ENCODE results near the gene EFNA2. TPM values are rescaled to one million over a fixed set of nuclear protein-coding genes. Genes with fewer than 3 reads are reported as not detected.

The EFNA2 gene
- total and polyA plus RNA-seq, 9 donors, result 0.42 to 4.5 (median 2.3) TPM

GRCh38 chr19:1260749-1261537, 24.7 kb upstream of the EFNA2 start:
- H3K4me3 ChIP-seq (ENCODE audit: low read length), result peak overlapping the region; percentile 72
- peaks cover 77% of the 10 kb centered on the region for H3K4me1 ChIP-seq (ENCODE audit: control insufficient read depth, insufficient read depth, low read length)
- no peaks in the 10 kb centered on the region for H3K27me3 ChIP-seq (ENCODE audit: control insufficient read depth, insufficient read depth, low read length)
- peak; percentile 98 for DNase-seq
- peak overlapping the region; percentile 90 for H3K27ac ChIP-seq (ENCODE audit: low read length)
- no peaks in the 10 kb centered on the region for H3K9me3 ChIP-seq (replicated peaks; ENCODE audit: control insufficient read depth, low read depth, low read length)
- under 1% methylated on average over 73 of the region's 83 CpGs for whole genome bisulfite sequencing (ENCODE audit: insufficient coverage)
- peaks cover 23% of the 10 kb centered on the region for H3K36me3 ChIP-seq (ENCODE audit: control insufficient read depth, insufficient read depth, low read length)

- Histone ChIP-seq H3K9me3 (replicated peaks; ENCODE audit: control insufficient read depth, low read depth, low read length) (no peaks in the 10 kb centered on the region), H3K27ac (ENCODE audit: low read length) (peak overlapping the region; percentile 88), H3K4me3 (ENCODE audit: low read length) (peak overlapping the region; percentile 72), H3K36me3 (ENCODE audit: control insufficient read depth, insufficient read depth, low read length) (peaks cover 21% of the 10 kb centered on the region), H3K4me1 (ENCODE audit: control insufficient read depth, insufficient read depth, low read length) (peaks cover 80% of the 10 kb centered on the region), H3K27me3 (ENCODE audit: control insufficient read depth, insufficient read depth, low read length) (no peaks in the 10 kb centered on the region)
- DNase-seq, result no peak
- 15% methylated on average over 14 of the region's 14 CpGs for WGBS (ENCODE audit: insufficient coverage)
These were observed 24.2 kb upstream of the EFNA2 start for GRCh38 chr19:1261538-1261797.

- Histone ChIP-seq H3K9me3 (replicated peaks; ENCODE audit: control insufficient read depth, low read depth, low read length) (no peaks in the 10 kb centered on the region), H3K27me3 (ENCODE audit: control insufficient read depth, insufficient read depth, low read length) (no peaks in the 10 kb centered on the region), H3K4me3 (ENCODE audit: low read length) (peak overlapping the region; percentile 72), H3K36me3 (ENCODE audit: control insufficient read depth, insufficient read depth, low read length) (peaks cover 16% of the 10 kb centered on the region), H3K4me1 (ENCODE audit: control insufficient read depth, insufficient read depth, low read length) (peaks cover 79% of the 10 kb centered on the region), H3K27ac (ENCODE audit: low read length) (peak overlapping the region; percentile 88)
- 39% methylated on average over 24 of the region's 28 CpGs for WGBS (ENCODE audit: insufficient coverage)
- DNase-seq, result peak; percentile 63
These were observed 23.7 kb upstream of the EFNA2 start for GRCh38 chr19:1261798-1262622.

- H3K27ac ChIP-seq (ENCODE audit: low read length), result peak overlapping the region; percentile 88
- no peak overlapping the region for H3K4me3 ChIP-seq (ENCODE audit: low read length)
- H3K9me3 ChIP-seq (replicated peaks; ENCODE audit: control insufficient read depth, low read depth, low read length), result no peaks in the 10 kb centered on the region
- H3K36me3 ChIP-seq (ENCODE audit: control insufficient read depth, insufficient read depth, low read length), result peaks cover 10% of the 10 kb centered on the region
- 64% methylated on average over 13 of the region's 21 CpGs for WGBS (ENCODE audit: insufficient coverage)
- DNase-seq, result peak; percentile 50
- H3K4me1 ChIP-seq (ENCODE audit: control insufficient read depth, insufficient read depth, low read length), result peaks cover 82% of the 10 kb centered on the region
- peaks cover 3% of the 10 kb centered on the region for H3K27me3 ChIP-seq (ENCODE audit: control insufficient read depth, insufficient read depth, low read length)
These were observed 23.0 kb upstream of the EFNA2 start for GRCh38 chr19:1262623-1263123.

GRCh38 chr19:1263188-1263587, 22.5 kb upstream of the EFNA2 start:
- H3K27ac ChIP-seq (ENCODE audit: low read length), result peak overlapping the region; percentile 88
- no peak for DNase-seq

GRCh38 chr19:1264801-1265614, 20.7 kb upstream of the EFNA2 start:
- peak overlapping the region; percentile 78 for H3K27ac ChIP-seq (ENCODE audit: low read length)
- H3K4me1 ChIP-seq (ENCODE audit: control insufficient read depth, insufficient read depth, low read length), result peaks cover 78% of the 10 kb centered on the region
- peaks cover 1% of the 10 kb centered on the region for H3K36me3 ChIP-seq (ENCODE audit: control insufficient read depth, insufficient read depth, low read length)
- H3K27me3 ChIP-seq (ENCODE audit: control insufficient read depth, insufficient read depth, low read length), result peaks cover 5% of the 10 kb centered on the region
- peak; percentile 87 for DNase-seq
- H3K9me3 ChIP-seq (replicated peaks; ENCODE audit: control insufficient read depth, low read depth, low read length), result no peaks in the 10 kb centered on the region
- no peak overlapping the region for H3K4me3 ChIP-seq (ENCODE audit: low read length)
- WGBS (ENCODE audit: insufficient coverage), result 60% methylated on average over 22 of the region's 26 CpGs

More at GRCh38 chr19:1263188-1263587, 22.5 kb upstream of the EFNA2 start:
- WGBS (ENCODE audit: insufficient coverage), result no CpG with 5 or more reads among the region's 5 CpGs
- peaks cover 83% of the 10 kb centered on the region for H3K4me1 ChIP-seq (ENCODE audit: control insufficient read depth, insufficient read depth, low read length)
- peaks cover 5% of the 10 kb centered on the region for H3K27me3 ChIP-seq (ENCODE audit: control insufficient read depth, insufficient read depth, low read length)
- H3K4me3 ChIP-seq (ENCODE audit: low read length), result no peak overlapping the region
- peaks cover 5% of the 10 kb centered on the region for H3K36me3 ChIP-seq (ENCODE audit: control insufficient read depth, insufficient read depth, low read length)
- H3K9me3 ChIP-seq (replicated peaks; ENCODE audit: control insufficient read depth, low read depth, low read length), result no peaks in the 10 kb centered on the region

GRCh38 chr19:1265615-1266128, 20.0 kb upstream of the EFNA2 start:
- Histone ChIP-seq H3K4me3 (ENCODE audit: low read length) (peak overlapping the region; percentile 38), H3K36me3 (ENCODE audit: control insufficient read depth, insufficient read depth, low read length) (peaks cover 8% of the 10 kb centered on the region), H3K27me3 (ENCODE audit: control insufficient read depth, insufficient read depth, low read length) (peaks cover 5% of the 10 kb centered on the region), H3K9me3 (replicated peaks; ENCODE audit: control insufficient read depth, low read depth, low read length) (no peaks in the 10 kb centered on the region), H3K4me1 (ENCODE audit: control insufficient read depth, insufficient read depth, low read length) (peaks cover 78% of the 10 kb centered on the region), H3K27ac (ENCODE audit: low read length) (peak overlapping the region; percentile 78)
- DNase-seq, result peak; percentile 70
- WGBS (ENCODE audit: insufficient coverage), result 3% methylated on average over 16 of the region's 28 CpGs

GRCh38 chr19:1266129-1266915, 19.4 kb upstream of the EFNA2 start:
- Histone ChIP-seq H3K4me1 (ENCODE audit: control insufficient read depth, insufficient read depth, low read length) (peaks cover 81% of the 10 kb centered on the region), H3K27ac (ENCODE audit: low read length) (peak overlapping the region; percentile 78), H3K36me3 (ENCODE audit: control insufficient read depth, insufficient read depth, low read length) (peaks cover 14% of the 10 kb centered on the region), H3K27me3 (ENCODE audit: control insufficient read depth, insufficient read depth, low read length) (peaks cover 5% of the 10 kb centered on the region), H3K9me3 (replicated peaks; ENCODE audit: control insufficient read depth, low read depth, low read length) (no peaks in the 10 kb centered on the region), H3K4me3 (ENCODE audit: low read length) (peak overlapping the region; percentile 38)
- DNase-seq, result peak; percentile 87
- WGBS (ENCODE audit: insufficient coverage), result under 1% methylated on average over 77 of the region's 84 CpGs

GRCh38 chr19:1266916-1267476, 18.7 kb upstream of the EFNA2 start:
- under 1% methylated on average over 59 of the region's 59 CpGs for WGBS (ENCODE audit: insufficient coverage)
- H3K9me3 ChIP-seq (replicated peaks; ENCODE audit: control insufficient read depth, low read depth, low read length), result no peaks in the 10 kb centered on the region
- peak; percentile 74 for DNase-seq

More at GRCh38 chr19:1266916-1267476, 18.7 kb upstream of the EFNA2 start:
- Histone ChIP-seq H3K4me3 (ENCODE audit: low read length) (peak overlapping the region; percentile 38), H3K4me1 (ENCODE audit: control insufficient read depth, insufficient read depth, low read length) (peaks cover 81% of the 10 kb centered on the region), H3K27ac (ENCODE audit: low read length) (peak overlapping the region; percentile 78), H3K27me3 (ENCODE audit: control insufficient read depth, insufficient read depth, low read length) (peaks cover 5% of the 10 kb centered on the region), H3K36me3 (ENCODE audit: control insufficient read depth, insufficient read depth, low read length) (peaks cover 21% of the 10 kb centered on the region)
